ENCODE data around the gene APOBEC3H. TPM values are rescaled to one million over a fixed set of nuclear protein-coding genes. Genes with fewer than 3 reads are reported as not detected.

Gene APOBEC3H
- total and polyA plus RNA-seq, 2 experiments from 2014 or later, result not detected

GRCh38 chr22:39136317-39136716, 39.3 kb downstream of the APOBEC3H start:
- TF ChIP-seq EZH2 (IDR thresholded peaks at IDR 0.05; ENCODE audit: borderline replicate concordance), result no peak
- no peak for TF ChIP-seq EZH2phosphoT487 (IDR thresholded peaks at IDR 0.05; ENCODE audit: low read depth, severe bottlenecking, unreplicated experiment)
- no peak for TF ChIP-seq CTCF (IDR thresholded peaks at IDR 0.05; ENCODE audit: poor library complexity)
- Histone ChIP-seq H3K27ac (no peak overlapping the region), H3K9me3 (ENCODE audit: low read depth) (no peaks in the 10 kb centered on the region), H2AFZ (no peak overlapping the region), H3K4me3 (no peak overlapping the region), H3K36me3 (replicated peaks; ENCODE audit: insufficient read depth, low read depth) (no peaks in the 10 kb centered on the region), H3K79me2 (no peaks in the 10 kb centered on the region), H3K4me2 (no peak overlapping the region), H4K20me1 (ENCODE audit: insufficient read depth, poor library complexity, severe bottlenecking) (no peaks in the 10 kb centered on the region), H3K4me1 (ENCODE audit: insufficient read depth) (no peaks in the 10 kb centered on the region), H3K9me2 (replicated peaks; ENCODE audit: insufficient read depth) (no peaks in the 10 kb centered on the region), H3K27me3 (no peaks in the 10 kb centered on the region)
- DNase-seq (ENCODE audit: low spot score), result no peak
- 90% methylated on average over 8 of the region's 8 CpGs for WGBS (ENCODE audit: low lambda C conversion rate, missing lambda C conversion rate)

- DNase-seq (ENCODE audit: low spot score), result no peak
- Histone ChIP-seq H3K9me3 (ENCODE audit: low read depth) (no peaks in the 10 kb centered on the region), H4K20me1 (ENCODE audit: insufficient read depth, poor library complexity, severe bottlenecking) (no peaks in the 10 kb centered on the region), H3K27ac (no peak overlapping the region), H2AFZ (no peak overlapping the region), H3K36me3 (replicated peaks; ENCODE audit: insufficient read depth, low read depth) (no peaks in the 10 kb centered on the region), H3K9me2 (replicated peaks; ENCODE audit: insufficient read depth) (no peaks in the 10 kb centered on the region), H3K79me2 (no peaks in the 10 kb centered on the region), H3K4me1 (ENCODE audit: insufficient read depth) (no peaks in the 10 kb centered on the region), H3K27me3 (no peaks in the 10 kb centered on the region), H3K4me2 (no peak overlapping the region), H3K4me3 (no peak overlapping the region)
- TF ChIP-seq EZH2phosphoT487 (IDR thresholded peaks at IDR 0.05; ENCODE audit: low read depth, severe bottlenecking, unreplicated experiment) (no peak), CTCF (IDR thresholded peaks at IDR 0.05; ENCODE audit: poor library complexity) (no peak), EZH2 (IDR thresholded peaks at IDR 0.05; ENCODE audit: borderline replicate concordance) (no peak)
- 80% methylated on average over 13 of the region's 14 CpGs for WGBS (ENCODE audit: low lambda C conversion rate, missing lambda C conversion rate)
These were observed 41.4 kb downstream of the APOBEC3H start for GRCh38 chr22:39138357-39138997.

GRCh38 chr22:39139933-39140332, 42.9 kb downstream of the APOBEC3H start:
- Histone ChIP-seq H3K27me3 (no peaks in the 10 kb centered on the region), H3K9me3 (ENCODE audit: low read depth) (no peaks in the 10 kb centered on the region), H2AFZ (no peak overlapping the region), H3K4me3 (no peak overlapping the region), H3K36me3 (replicated peaks; ENCODE audit: insufficient read depth, low read depth) (no peaks in the 10 kb centered on the region), H3K79me2 (no peaks in the 10 kb centered on the region), H3K27ac (no peak overlapping the region), H3K4me1 (ENCODE audit: insufficient read depth) (no peaks in the 10 kb centered on the region), H3K9me2 (replicated peaks; ENCODE audit: insufficient read depth) (no peaks in the 10 kb centered on the region), H4K20me1 (ENCODE audit: insufficient read depth, poor library complexity, severe bottlenecking) (no peaks in the 10 kb centered on the region), H3K4me2 (no peak overlapping the region)
- TF ChIP-seq CTCF (IDR thresholded peaks at IDR 0.05; ENCODE audit: poor library complexity) (no peak), EZH2 (IDR thresholded peaks at IDR 0.05; ENCODE audit: borderline replicate concordance) (no peak), EZH2phosphoT487 (IDR thresholded peaks at IDR 0.05; ENCODE audit: low read depth, severe bottlenecking, unreplicated experiment) (no peak)
- WGBS (ENCODE audit: low lambda C conversion rate, missing lambda C conversion rate), result 71% methylated on average over 7 of the region's 7 CpGs
- DNase-seq (ENCODE audit: low spot score), result no peak

Data from hepatocyte (in vitro differentiated cells).